HG03280 (cell line): ENCODE data around the gene SH2D1B.
"Not testable (repeated sequence)": the region's sequence is repeated elsewhere in the genome, so short reads cannot be mapped to it uniquely, and the experiment has no call there.

Source experiments
- ATAC-seq: cut with Tn5 transposase; IDR thresholded peaks from one replicate; pipeline ENCODE4 v1.9.1; 2021; ENCODE audit warnings: mild to moderate bottlenecking, moderate library complexity; ENCODE audit not compliant: unreplicated experiment

The SH2D1B gene

DNA sequence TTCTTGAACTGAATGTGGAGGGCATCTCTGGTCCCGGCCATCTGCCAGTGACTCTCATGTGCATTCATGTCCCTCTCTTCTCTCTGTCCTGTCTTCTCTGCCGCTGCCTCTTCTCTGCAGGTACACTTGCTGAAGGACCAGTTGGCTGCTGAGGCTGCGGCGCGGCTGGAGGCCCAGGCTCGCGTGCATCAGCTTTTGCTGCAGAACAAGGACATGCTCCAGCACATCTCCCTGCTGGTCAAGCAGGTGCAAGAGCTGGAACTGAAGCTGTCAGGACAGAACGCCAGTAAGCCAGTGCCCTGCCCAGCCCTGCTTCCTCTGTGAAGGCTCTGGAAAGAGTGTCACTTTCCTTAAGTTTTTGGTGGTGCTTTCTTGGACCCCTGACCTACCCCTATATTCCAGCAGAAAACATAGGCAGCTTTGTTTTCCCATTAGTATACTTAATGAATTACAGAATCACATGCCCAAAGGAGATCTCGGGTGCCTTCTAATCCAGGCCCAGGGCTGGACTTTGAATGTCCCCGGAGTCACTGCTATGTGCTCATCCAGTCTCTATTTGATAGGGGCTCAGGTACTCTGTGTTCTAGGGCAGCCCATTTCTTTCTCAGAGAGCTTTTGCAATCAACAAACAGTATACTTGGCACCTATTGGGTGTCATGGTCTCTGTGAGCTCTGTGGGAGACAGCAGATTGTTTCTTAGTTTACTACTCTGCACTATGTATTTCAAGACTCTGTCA is 46.5 kb downstream of the SH2D1B start:
- no peak for ATAC-seq

DNA sequence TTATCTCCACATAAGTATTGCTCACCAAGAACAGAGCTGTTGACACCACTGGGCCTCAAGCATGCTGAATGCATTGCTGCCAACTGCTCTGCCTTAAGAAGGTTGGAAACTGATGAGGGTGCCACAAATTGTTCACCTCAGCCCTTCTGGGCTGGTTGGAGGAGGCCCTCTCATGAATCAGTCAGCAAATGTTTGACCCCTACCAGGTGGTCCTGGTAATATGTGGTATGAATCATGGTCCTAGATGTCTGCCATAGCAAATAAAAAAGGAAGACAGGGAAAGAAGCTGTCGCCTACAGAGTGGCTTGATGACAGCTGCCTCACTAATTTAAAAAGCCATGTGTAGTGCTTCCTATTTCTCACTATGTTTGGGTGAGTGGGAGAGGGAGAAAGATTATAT is 47.4 kb downstream of the SH2D1B start:
- no peak for ATAC-seq

GRCh38 chr1:162363823-162364222 is 48.1 kb downstream of the SH2D1B start:
- ATAC-seq, result no peak

GRCh38 chr1:162361349-162361748 is 50.6 kb downstream of the SH2D1B start:
- no peak for ATAC-seq

- ATAC-seq, result no peak
Observed at GRCh38 chr1:162360874-162361260, 51.1 kb downstream of the SH2D1B start.

GRCh38 chr1:162360237-162360873 is 51.6 kb downstream of the SH2D1B start:
- no peak for ATAC-seq

GRCh38 chr1:162359523-162360236 is 52.3 kb downstream of the SH2D1B start:
- ATAC-seq, result no peak

DNA sequence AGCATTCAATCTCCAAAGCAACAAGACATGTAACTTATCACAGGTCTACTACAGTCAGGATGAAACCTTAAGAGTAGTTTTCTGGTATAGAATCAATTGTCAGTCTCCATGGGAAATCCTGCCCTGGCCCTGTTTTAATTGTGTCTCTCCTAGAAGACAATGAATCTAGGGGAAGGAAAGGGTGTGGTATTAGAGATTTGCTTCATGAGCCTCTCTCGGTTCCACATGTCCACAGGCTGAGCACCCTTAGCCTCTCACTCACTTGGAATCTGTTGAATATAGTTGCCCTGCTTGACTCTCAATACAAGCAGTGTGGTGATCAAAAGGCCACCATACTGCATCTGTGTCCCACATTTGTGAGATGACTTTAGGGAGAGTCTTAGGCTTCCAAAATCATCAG is 53.0 kb downstream of the SH2D1B start:
- no peak for ATAC-seq

DNA sequence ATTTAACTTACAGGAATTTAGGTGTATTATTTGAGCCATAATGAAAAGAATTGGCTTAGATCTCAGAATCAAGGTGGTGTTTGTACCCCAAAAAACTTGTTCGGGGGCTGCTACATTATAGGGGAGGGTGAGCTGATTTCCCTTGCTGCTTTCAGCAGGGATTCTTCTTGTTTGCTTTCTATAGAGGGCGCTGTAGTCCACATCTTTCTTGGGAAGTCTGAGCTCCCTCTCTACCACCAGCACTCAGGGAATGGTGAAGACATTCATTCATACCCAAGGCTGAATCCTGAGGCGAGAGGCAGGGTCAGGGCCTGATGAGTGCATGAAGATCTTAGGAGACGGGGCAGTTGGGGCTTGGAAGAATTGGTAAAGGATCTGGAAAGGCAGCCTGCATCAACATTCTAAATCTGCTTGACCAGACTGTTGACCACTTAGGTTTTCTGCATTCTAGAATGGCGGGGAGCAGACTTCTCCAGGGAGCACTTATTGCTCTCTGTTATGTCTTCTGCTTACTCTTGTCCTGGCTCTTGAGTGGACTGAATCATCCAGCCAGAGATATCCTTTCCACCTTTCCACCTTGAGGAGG is 54.2 kb downstream of the SH2D1B start:
- ATAC-seq, result no peak

DNA sequence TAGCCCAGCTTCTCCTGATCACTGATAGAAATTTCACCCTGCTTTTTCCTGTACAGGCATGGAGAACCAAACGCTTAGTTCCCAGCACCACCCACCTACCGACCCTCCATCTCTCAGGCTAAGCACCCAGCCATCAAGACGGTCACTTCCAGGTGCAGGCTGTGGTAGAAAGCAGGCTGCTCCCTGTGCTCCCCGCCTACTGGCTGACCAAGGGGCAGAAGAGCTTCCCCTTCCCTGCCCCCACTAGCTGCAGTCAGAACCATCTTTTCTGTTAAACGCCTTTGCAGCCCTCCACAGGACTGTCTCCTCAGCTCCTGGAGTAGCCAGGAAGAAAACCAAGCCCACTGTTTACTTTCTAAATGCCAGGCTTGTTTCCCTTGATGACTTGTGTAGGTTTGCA is 58.2 kb downstream of the SH2D1B start:
- ATAC-seq, result no peak

DNA sequence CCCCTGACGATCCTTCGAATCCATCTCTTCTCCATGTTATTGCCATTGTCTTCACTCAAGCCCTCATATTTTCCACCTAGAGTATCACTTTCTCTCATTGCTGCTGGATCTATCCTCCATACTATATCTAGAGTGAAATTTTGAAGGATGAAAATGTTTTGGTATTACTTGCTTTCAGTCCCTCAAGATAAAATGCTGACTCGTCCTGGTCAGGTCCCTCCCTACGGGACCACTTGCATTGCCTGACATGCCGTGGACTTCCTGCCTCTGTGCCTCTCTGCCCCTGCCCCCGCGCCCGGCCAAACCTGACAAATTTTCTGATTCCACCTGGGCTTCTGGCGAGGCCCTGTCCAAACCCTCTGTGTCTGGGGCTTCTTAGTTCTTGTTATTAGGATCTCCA is 58.9 kb downstream of the SH2D1B start:
- no peak for ATAC-seq

GRCh38 chr1:162351874-162352273 is 60.1 kb downstream of the SH2D1B start:
- not testable (repeated sequence) for ATAC-seq

- ATAC-seq, result no peak
Observed at GRCh38 chr1:162351246-162351842, 60.6 kb downstream of the SH2D1B start.

- no peak for ATAC-seq
Observed at GRCh38 chr1:162349635-162350330, 62.2 kb downstream of the SH2D1B start.

GRCh38 chr1:162347281-162347680 is 64.7 kb downstream of the SH2D1B start:
- ATAC-seq, result no peak
